ENCODE data around the gene EXOSC7.

The EXOSC7 gene

GRCh38 chr3:45003406-45003805 lies 27.4 kb downstream of the EXOSC7 start:
- no peak overlapping the region for H3K27ac ChIP-seq
- TF ChIP-seq CTCF (conservative IDR thresholded peaks at IDR 0.05) = no peak

- TF ChIP-seq CTCF (conservative IDR thresholded peaks at IDR 0.05) = no peak
- H3K27ac ChIP-seq = no peak overlapping the region
These were observed 27.8 kb downstream of the EXOSC7 start for GRCh38 chr3:45003859-45004258.

DNA sequence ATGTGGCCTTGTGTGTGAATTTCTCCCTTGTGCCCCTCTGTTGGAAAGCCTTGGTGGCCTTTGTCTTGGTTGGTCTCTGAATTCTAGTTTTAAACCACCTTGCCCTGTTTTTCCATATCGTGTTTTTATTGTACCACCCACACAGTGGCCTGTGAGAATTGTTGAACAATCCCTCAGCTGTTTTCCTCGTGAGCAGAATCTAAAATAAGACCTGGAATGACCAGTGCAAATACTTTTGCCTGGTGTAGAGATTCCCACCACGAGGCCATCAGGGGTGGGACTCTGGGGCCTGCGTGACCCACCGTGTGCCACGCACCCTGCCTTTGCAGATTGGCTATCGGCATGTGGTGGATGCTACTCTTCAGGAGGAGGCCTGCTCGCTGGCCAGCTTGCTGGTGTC lies 31.0 kb downstream of the EXOSC7 start:
- H3K27ac ChIP-seq = no peak overlapping the region
- TF ChIP-seq CTCF (conservative IDR thresholded peaks at IDR 0.05) = no peak

DNA sequence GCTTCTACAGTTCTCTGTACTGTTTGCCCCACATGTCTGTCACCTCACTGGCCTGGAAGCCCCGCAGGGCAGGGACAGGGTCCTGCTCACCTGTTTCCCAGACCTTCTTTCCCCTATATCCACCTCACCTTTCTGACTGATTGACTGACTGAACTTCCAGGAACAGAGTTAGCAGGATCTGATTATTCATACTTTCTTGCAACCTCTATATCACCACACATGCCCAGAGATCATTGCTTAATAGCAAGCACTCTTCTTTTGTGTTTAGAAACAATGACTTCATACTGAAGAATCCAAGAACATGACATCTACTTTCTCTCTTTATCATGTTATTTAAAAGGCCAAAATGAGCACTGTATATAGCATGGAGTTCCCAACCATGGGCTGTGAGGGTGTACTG lies 32.1 kb downstream of the EXOSC7 start:
- no peak for TF ChIP-seq CTCF (conservative IDR thresholded peaks at IDR 0.05)
- no peak overlapping the region for H3K27ac ChIP-seq

- TF ChIP-seq CTCF (conservative IDR thresholded peaks at IDR 0.05) = no peak
These were observed 33.8 kb downstream of the EXOSC7 start for GRCh38 chr3:45009868-45010267.

GRCh38 chr3:45010811-45011333 lies 34.8 kb downstream of the EXOSC7 start:
- H3K27ac ChIP-seq = no peak overlapping the region
- no peak for TF ChIP-seq CTCF (conservative IDR thresholded peaks at IDR 0.05)

More at GRCh38 chr3:45009868-45010267, 33.8 kb downstream of the EXOSC7 start:
- H3K27ac ChIP-seq = no peak overlapping the region

GRCh38 chr3:45011756-45012508 lies 35.9 kb downstream of the EXOSC7 start:
- TF ChIP-seq CTCF (conservative IDR thresholded peaks at IDR 0.05) = no peak
- no peak overlapping the region for H3K27ac ChIP-seq

Data from VCaP (cell line).